DND-41 (cell line): Measurements from ENCODE around the gene CCDC85A.

Experiments
- ATAC-seq: fragments of 200-7000 bp; cut with Tn5 transposase; 3 replicates; pipeline ENCODE4 v1.9.1; 2021; ENCODE audit warnings: low read depth; ENCODE audit not compliant: insufficient read depth
- DNase-seq: peaks from one replicate; pipeline ENCODE4 v3.0.0-alpha.2; 2020
- H2AFZ ChIP-seq: 2 replicates; pipeline ENCODE4 v1.6.0; 2012; ENCODE audit warnings: low read depth, low read length
- H3K27ac ChIP-seq: 2 replicates; pipeline ENCODE4 v1.5.1; 2012; ENCODE audit warnings: low read length, inconsistent platforms
- H3K27me3 ChIP-seq: fragments of 200-600 bp; sonication (generic); 2 replicates; pipeline ENCODE4 v1.6.0; 2012; ENCODE audit warnings: low read length, mild to moderate bottlenecking, inconsistent platforms; ENCODE audit not compliant: insufficient read depth, poor library complexity
- H3K36me3 ChIP-seq: 2 replicates; pipeline ENCODE4 v1.5.1; 2012; ENCODE audit warnings: low read length, inconsistent platforms; ENCODE audit not compliant: insufficient read depth
- H3K4me1 ChIP-seq: 2 replicates; pipeline ENCODE4 v1.5.1; 2012; ENCODE audit warnings: mild to moderate bottlenecking, low read length; ENCODE audit not compliant: insufficient read depth
- H3K4me2 ChIP-seq: 2 replicates; pipeline ENCODE4 v1.6.0; 2012; ENCODE audit warnings: mild to moderate bottlenecking, moderate library complexity, low read length, inconsistent platforms; ENCODE audit not compliant: insufficient read depth
- H3K4me3 ChIP-seq, 2 experiments: fragments of 200-600 bp in 1 of 2; shearing (Covaris generic) in 1 of 2; 2 replicates each; pipeline ENCODE4 v1.5.1; 2012 to 2016; ENCODE audit warnings: inconsistent platforms in 2 of 2, low read length in 2 of 2, mild to moderate bottlenecking in 2 of 2, low read depth in 1 of 2, moderate library complexity in 1 of 2
- H3K79me2 ChIP-seq: 2 replicates; pipeline ENCODE4 v1.6.0; 2012; ENCODE audit warnings: low read length, inconsistent platforms; ENCODE audit not compliant: insufficient read depth
- H3K9ac ChIP-seq: 2 replicates; pipeline ENCODE4 v1.6.0; 2012; ENCODE audit warnings: low read depth, mild to moderate bottlenecking, inconsistent platforms, low read length, moderate library complexity
- H3K9me3 ChIP-seq: 2 replicates; pipeline ENCODE4 v1.5.1; 2012; ENCODE audit warnings: low read length, moderate library complexity, mild to moderate bottlenecking, inconsistent platforms; ENCODE audit not compliant: insufficient read depth, severe bottlenecking
- H4K20me1 ChIP-seq: 2 replicates; pipeline ENCODE4 v1.6.0; 2012; ENCODE audit warnings: low read length; ENCODE audit not compliant: insufficient read depth
- CTCF ChIP-seq: IDR thresholded peaks from 2 replicates; pipeline ENCODE4 v1.5.1; 2012; ENCODE audit warnings: borderline replicate concordance, low read length, moderate library complexity, mild to moderate bottlenecking; ENCODE audit not compliant: poor library complexity, severe bottlenecking; ENCODE audit errors: extremely low read depth
- EZH2 ChIP-seq: IDR thresholded peaks from 3 replicates; pipeline ENCODE4 v1.6.1; 2012; ENCODE audit warnings: borderline replicate concordance, low read depth, mild to moderate bottlenecking, moderate library complexity, low read length, inconsistent platforms; ENCODE audit not compliant: severe bottlenecking

CCDC85A gene

GRCh38 chr2:56167616-56168562, 15.9 kb upstream of the CCDC85A start:
- no peaks in the 10 kb centered on the region for H3K27me3 ChIP-seq
- H3K4me2 ChIP-seq, result no peak overlapping the region
- DNase-seq (no peak), ATAC-seq (no peak)
- no peak overlapping the region for H2AFZ ChIP-seq
- H3K9ac ChIP-seq, result no peak overlapping the region
- no peak overlapping the region for H3K27ac ChIP-seq
- H3K9me3 ChIP-seq, result no peaks in the 10 kb centered on the region
- H4K20me1 ChIP-seq, result no peaks in the 10 kb centered on the region
- TF ChIP-seq CTCF (no peak), EZH2 (no peak)
- H3K4me3 ChIP-seq, result no peak overlapping the region
- H3K4me1 ChIP-seq, result no peaks in the 10 kb centered on the region
- H3K79me2 ChIP-seq, result no peaks in the 10 kb centered on the region
- no peaks in the 10 kb centered on the region for H3K36me3 ChIP-seq

DNA sequence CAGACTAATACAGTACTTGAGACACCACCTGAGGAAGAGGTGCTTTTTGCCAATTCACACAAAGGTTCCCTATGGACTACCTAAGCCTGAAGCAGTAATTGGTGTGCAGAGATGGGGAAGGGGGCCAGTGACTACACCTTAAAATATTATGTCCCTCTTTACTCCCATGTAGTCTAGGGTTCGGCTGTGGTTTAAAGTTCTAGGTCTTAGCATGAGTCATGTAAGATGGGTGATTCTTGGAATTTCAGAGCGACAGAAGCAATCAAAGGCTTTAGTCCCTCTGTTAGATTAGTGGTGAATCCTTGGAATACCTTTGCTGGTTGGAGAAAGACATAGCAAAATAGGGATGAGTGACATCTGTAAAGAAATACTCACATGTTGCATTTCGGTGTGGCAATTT, 14.3 kb upstream of the CCDC85A start:
- Histone ChIP-seq H3K36me3 (no peaks in the 10 kb centered on the region), H3K79me2 (no peaks in the 10 kb centered on the region), H3K27me3 (no peaks in the 10 kb centered on the region), H4K20me1 (no peaks in the 10 kb centered on the region), H3K9ac (no peak overlapping the region), H3K9me3 (no peaks in the 10 kb centered on the region), H3K27ac (no peak overlapping the region), H3K4me2 (no peak overlapping the region), H3K4me3 (no peak overlapping the region), H3K4me1 (no peaks in the 10 kb centered on the region), H2AFZ (no peak overlapping the region)
- DNase-seq, result no peak
- ATAC-seq, result no peak
- TF ChIP-seq CTCF, result no peak
- no peak for TF ChIP-seq EZH2

GRCh38 chr2:56170504-56170903, 13.3 kb upstream of the CCDC85A start:
- H3K4me2 ChIP-seq, result no peak overlapping the region
- ATAC-seq (no peak), DNase-seq (no peak)
- no peak overlapping the region for H3K9ac ChIP-seq
- H3K9me3 ChIP-seq, result no peaks in the 10 kb centered on the region
- H3K4me1 ChIP-seq, result no peaks in the 10 kb centered on the region
- no peak overlapping the region for H3K27ac ChIP-seq
- no peak overlapping the region for H3K4me3 ChIP-seq
- no peak for TF ChIP-seq CTCF
- no peak for TF ChIP-seq EZH2
- no peaks in the 10 kb centered on the region for H4K20me1 ChIP-seq
- no peaks in the 10 kb centered on the region for H3K79me2 ChIP-seq
- no peaks in the 10 kb centered on the region for H3K36me3 ChIP-seq
- H2AFZ ChIP-seq, result no peak overlapping the region
- no peaks in the 10 kb centered on the region for H3K27me3 ChIP-seq
